ENCODE measurements around the gene APOBR. TPM values are rescaled to one million over a fixed set of nuclear protein-coding genes. Genes with fewer than 3 reads are reported as not detected.

The APOBR gene
- total RNA-seq, 1 experiment from 2014 or later, result 0.05 TPM

DNA sequence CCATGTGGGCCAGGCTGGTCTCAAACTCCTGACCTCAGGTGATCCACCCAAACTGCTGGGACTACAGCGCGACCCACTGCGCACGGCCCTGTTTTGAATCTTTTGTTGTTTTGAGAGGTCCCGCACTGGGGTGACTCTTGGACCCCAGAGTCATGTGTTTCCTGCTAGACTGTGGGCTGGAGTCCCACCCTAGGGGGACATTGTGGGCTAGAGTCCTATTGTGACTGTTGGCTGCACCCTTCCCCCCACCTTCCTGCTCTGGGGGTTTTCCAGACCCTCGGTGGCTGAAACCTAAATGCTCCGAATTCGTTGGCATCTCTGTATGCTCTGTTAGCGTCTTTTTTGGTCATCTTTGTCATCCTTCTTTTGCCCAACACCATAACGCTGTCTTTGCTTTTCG lies 28.3 kb downstream of the APOBR start (continued):
- no peak for TF ChIP-seq EZH2 (IDR thresholded peaks at IDR 0.05)
- TF ChIP-seq, protein P1, sequence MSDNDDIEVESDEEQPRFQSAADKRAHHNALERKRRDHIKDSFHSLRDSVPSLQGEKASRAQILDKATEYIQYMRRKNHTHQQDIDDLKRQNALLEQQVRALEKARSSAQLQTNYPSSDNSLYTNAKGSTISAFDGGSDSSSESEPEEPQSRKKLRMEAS (IDR thresholded peaks at IDR 0.05), result no peak
- TF ChIP-seq EGR1 (IDR thresholded peaks at IDR 0.05; ENCODE audit: low read depth), result no peak
- no peak for TF ChIP-seq EZH2phosphoT487 (IDR thresholded peaks at IDR 0.05; ENCODE audit: borderline replicate concordance)
- TF ChIP-seq FOSL1 (IDR thresholded peaks at IDR 0.05; ENCODE audit: low read depth), result no peak

DNA sequence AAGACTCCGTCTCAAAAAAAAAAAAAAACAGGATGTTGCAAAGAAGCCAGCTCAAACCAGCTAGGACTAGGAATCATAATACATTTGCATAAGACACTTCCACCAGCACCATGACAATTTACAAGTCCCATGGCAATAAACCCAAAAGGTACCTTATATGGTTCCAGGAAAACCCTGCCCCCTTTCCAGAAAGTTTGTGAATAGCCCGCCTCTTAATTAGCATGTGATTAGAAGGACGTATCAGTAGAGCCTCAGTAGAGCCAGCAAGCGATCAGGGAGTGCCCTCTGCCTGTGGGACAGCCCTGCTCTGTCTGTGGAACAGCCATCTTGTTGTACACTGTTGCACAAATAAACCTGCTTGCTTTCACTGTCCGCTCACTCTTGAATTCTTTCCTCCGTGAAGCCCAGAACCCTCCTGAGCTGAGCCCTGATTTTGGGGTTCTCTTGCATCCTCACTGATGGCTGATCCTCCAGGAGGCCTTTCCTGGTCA lies 30.3 kb downstream of the APOBR start:
- no peak for TF ChIP-seq CEBPB (IDR thresholded peaks at IDR 0.05; ENCODE audit: low read depth)
- no peak for TF ChIP-seq EGR1 (IDR thresholded peaks at IDR 0.05; ENCODE audit: low read depth)
- TF ChIP-seq SP1 (IDR thresholded peaks at IDR 0.05; ENCODE audit: low read depth), result no peak
- TF ChIP-seq POLR2AphosphoS5 (IDR thresholded peaks at IDR 0.05; ENCODE audit: low read depth, low read length), result no peak
- no peak for TF ChIP-seq EZH2 (IDR thresholded peaks at IDR 0.05)
- no peaks in the 10 kb centered on the region for H3K27me3 ChIP-seq (ENCODE audit: insufficient read depth, low read length)
- POLR2A ChIA-PET, result no interaction called here
- DNase-seq (ENCODE audit: low read depth, low spot score), result no peak
- H3K36me3 ChIP-seq (ENCODE audit: control insufficient read depth in 1 of 2, insufficient read depth in 2 of 2, low read length in 2 of 2), result no peaks in the 10 kb centered on the region
- H3K27ac ChIP-seq (ENCODE audit: low read depth, low read length), result no peak overlapping the region
- no peaks in the 10 kb centered on the region for H3K9me3 ChIP-seq (ENCODE audit: control insufficient read depth in 1 of 2, insufficient read depth in 1 of 2, low read depth in 1 of 2, low read length in 2 of 2)
- no TSS peak for BruUV-seq (replicated peaks)
- H3K4me1 ChIP-seq (ENCODE audit: control insufficient read depth in 1 of 2, insufficient read depth in 2 of 2, low read length in 2 of 2), result no peaks in the 10 kb centered on the region
- ATAC-seq, result peak; percentile 36; the same call in 1 of the 2 replicates
- CTCF ChIA-PET, result no interaction called here
- no peak overlapping the region for H3K4me3 ChIP-seq (replicated peaks in 1 of 2; ENCODE audit: low read depth in 1 of 2, low read length in 2 of 2)
- no peaks in the 10 kb centered on the region for H3K79me2 ChIP-seq (ENCODE audit: insufficient read depth, low read length)
- intact Hi-C loops (cut with micrococcal nuclease), result no loop called here
- no peak overlapping the region for H3K9ac ChIP-seq (ENCODE audit: low read length)
- H3K9me2 ChIP-seq (ENCODE audit: insufficient read depth), result no peaks in the 10 kb centered on the region
- no peak overlapping the region for H2AFZ ChIP-seq (ENCODE audit: low read depth, low read length, poor library complexity, severe bottlenecking)
- RAD21 ChIA-PET (ENCODE audit: low non-redundant PET in 1 of 2, low total read pairs in 2 of 2, uncharacterized antibody in 2 of 2, unreplicated experiment in 2 of 2), result no interaction called here
- H3K4me2 ChIP-seq (ENCODE audit: low read length), result no peak overlapping the region
- no peaks in the 10 kb centered on the region for H4K20me1 ChIP-seq (ENCODE audit: insufficient read depth)
